ENCODE measurements around the gene DENR. TPM values are rescaled to one million over a fixed set of nuclear protein-coding genes. Genes with fewer than 3 reads are reported as not detected.
"Not testable (repeated sequence)": the region's sequence is repeated elsewhere in the genome, so short reads cannot be mapped to it uniquely, and the experiment has no call there.

Gene DENR
- total RNA-seq, 1 experiment from 2014 or later = 30.8 TPM

DNA sequence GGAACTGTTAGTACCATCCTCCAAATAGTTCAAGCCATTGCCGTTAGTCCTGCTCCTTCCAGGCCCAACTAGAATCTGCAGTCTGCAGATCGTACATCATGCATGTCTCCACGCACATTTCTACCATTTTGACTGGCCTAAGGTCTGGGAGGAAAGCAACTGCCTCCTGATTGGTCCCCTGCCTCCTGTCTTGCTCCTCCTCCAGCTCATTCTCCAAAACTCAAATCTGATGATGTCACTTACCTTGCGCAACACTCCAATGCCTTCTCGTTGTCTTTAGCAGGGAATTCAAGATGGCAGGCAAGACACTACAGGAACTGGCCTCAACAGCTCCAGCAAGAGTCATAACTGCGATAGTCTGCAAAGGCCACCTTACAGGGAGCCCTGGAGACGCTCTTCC is 12.3 kb upstream of the DENR start:
- DNase-seq (ENCODE audit: low spot score) = no peak

DNA sequence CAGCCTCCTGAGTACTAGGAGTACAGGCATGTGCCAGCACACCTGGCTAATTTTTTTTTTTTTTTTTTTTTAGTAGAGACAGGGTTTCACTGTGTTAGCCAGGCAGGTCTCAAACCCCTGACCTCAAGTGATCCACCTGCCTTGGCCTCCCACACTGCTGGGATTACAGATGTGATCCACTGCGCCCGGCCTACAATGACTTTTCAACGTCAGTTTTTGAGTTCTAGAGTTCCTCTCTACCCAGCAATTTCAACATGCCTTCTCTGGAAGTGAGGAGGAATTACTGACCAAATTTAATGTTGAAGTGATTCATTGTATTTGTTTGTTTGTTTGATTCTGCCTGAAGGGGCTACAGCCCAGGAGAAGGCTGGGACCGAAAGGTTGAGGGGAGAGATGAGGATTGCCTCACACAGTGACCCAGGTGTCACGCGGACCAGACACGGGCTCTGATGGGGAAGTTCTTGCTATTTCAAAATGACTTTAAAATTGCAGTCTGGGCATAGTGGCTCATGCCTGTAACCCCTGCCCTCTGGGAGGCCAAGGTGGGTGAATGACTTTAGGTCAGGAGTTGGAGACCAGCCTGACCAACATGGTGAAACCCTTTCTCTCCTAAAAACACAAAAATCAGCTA is 8.6 kb upstream of the DENR start:
- no peak for DNase-seq (ENCODE audit: low spot score)

- DNase-seq (ENCODE audit: low spot score) = no peak
Measured at GRCh38 chr12:122747224-122748135, 5.1 kb upstream of the DENR start.

DNA sequence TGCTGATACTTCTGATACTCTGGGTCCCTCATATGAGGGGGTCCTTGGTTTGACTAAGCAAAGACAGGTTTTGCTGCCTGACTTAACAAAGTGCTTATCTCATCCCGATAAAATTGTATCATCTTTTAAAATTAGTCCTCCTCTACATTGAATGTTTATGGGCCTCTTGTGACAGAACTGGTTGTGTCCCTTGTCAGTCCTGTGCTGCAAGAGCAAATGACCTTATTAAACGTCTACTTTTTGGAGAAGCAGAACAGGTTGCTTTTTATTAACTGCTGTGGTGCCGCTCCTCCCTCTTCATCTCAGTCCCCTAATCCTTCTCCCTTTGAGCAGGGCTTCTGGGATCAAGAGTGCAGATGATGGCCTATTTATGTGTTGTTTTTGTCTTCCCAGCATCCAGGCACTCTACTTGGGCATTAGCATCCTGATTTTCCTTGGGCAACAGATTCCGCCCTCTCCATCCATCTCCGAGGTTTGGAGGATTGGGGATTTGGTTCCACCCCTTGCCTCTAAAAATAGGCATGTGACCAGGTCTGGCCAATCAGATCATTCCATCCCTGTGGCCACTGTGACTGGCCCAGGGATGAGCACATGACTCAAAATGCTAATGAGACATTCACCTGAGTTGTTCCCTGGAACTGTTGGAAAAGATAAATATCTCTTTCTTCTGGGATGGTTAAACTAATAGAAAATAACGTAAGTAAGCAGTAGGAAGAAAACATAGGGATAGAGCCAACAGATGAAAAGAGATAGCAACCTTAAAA is 2.9 kb upstream of the DENR start:
- DNase-seq (ENCODE audit: low spot score) = no peak

GRCh38 chr12:122750781-122751515 is 1.7 kb upstream of the DENR start:
- DNase-seq (ENCODE audit: low spot score) = not testable (repeated sequence)

DNA sequence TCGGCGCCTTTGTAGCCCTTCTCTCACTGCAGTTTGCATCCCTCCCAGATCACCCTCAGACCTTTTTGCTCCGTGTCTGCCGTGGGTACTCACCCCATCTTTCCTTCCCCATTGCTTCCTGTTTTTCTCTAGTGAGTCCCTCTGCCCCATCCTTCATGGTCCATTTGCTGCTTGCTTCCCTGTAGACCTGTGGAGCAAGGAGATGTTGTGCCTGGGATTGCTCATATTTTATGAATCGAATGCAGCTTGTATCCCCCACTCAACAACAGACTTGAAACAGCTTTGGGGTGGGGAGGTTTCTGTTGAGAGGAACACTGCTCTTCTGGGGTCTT is 661 bp downstream of the DENR start:
- no peak for DNase-seq (ENCODE audit: low spot score)

DNA sequence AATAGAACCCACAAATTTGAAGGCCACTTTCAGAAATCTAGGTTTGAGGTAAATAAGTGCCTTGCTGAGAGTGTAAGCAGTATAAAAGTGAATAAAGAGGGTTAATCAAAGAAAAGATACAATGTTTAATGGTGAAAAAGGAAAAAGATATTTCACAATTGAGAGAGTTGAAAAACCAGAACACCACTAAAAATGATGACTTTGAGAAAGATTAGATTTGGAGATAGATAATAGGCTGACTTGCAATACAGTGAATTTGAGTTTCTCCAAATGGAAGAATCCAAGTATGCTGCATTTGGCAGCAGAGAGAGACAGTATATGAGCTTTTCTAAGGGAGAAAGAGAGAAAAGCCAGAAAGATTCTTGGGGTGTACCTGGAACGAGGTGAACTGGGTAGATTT is 2.2 kb downstream of the DENR start:
- no peak for DNase-seq (ENCODE audit: low spot score)

- no peak for DNase-seq (ENCODE audit: low spot score)
Measured at GRCh38 chr12:122757568-122757967, 4.9 kb downstream of the DENR start.

DNA sequence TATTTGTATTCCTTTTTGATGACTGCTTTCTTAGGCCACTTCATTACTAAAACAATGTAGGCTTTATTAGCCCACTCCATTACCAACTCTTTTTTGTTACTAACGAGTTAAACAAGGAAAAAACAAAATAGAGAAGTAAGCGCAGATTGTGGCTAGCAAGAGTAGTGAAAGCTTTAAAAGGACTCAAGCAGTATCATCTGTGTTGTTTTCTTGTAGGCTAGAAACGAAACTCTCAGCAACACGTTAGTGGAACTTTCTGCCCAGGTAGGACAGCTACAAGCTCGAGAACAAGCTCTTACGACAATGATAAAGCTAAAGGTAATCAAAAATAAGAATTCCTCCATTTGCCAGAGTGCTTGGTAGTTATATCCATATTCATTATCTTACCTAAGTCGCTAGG is 32.9 kb downstream of the DENR start:
- DNase-seq (ENCODE audit: low spot score) = no peak

DNA sequence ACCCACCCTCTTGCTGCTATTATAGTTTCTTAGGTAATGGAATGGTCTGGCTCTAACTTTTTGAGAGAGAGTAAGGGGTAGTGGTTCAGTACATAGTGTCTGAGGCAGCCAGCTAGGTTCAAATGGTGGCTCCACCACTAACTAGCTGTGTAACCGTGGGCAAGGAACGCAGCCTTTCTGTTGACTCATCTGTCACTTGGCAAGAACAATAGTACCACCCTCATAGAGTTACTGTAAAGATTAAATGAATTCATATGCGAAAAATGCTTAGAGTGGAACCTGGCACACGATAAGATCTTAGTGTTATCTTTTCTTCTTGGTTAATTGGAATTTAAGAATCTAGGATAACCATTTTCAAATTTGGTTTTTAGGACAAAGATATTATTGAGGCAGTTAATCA is 35.8 kb downstream of the DENR start:
- DNase-seq (ENCODE audit: low spot score) = no peak

DNA sequence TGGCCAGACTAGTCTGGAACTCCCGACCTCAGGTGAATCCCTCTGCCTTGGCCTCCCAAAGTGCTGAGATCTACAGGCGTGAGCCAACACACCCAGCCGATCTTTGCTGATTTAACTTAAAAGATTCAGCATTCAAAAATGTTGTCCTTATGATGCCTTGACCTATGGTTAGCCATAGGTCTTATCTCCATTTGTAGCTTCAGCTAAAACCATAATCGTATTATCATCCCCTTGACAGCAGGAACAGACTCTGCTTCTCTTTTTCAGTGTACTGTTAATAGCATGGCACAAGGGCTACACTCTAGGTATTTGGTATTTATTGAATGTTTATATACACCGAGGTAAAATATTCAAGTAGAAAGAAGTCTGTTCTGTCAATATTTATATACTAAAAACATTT is 37.0 kb downstream of the DENR start:
- no peak for DNase-seq (ENCODE audit: low spot score)

GRCh38 chr12:122790393-122791075 is 37.9 kb downstream of the DENR start:
- DNase-seq (ENCODE audit: low spot score) = no peak

DNA sequence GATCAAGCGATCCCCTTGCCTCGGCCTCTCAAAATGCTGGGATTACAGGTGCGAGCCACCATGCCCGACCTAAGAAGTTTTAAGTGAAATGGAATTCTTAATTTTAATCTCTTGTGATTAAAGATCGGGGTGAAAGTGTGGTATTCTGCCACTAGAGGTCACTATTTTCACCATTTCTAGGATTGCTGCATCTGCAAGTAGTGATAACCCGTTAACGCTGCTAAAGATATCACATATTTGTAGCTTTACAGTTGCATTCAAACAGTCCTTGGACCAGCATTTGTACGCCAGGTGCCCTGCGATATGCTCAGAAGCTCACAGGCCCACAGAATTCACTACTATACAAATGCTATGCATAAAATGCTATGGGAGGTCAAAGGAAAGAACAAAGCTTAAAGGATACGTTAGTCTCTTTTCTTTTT is 41.1 kb downstream of the DENR start:
- DNase-seq (ENCODE audit: low spot score) = peak; percentile 65

- DNase-seq (ENCODE audit: low spot score) = no peak
Measured at GRCh38 chr12:122795807-122796206, 43.2 kb downstream of the DENR start.

DNA sequence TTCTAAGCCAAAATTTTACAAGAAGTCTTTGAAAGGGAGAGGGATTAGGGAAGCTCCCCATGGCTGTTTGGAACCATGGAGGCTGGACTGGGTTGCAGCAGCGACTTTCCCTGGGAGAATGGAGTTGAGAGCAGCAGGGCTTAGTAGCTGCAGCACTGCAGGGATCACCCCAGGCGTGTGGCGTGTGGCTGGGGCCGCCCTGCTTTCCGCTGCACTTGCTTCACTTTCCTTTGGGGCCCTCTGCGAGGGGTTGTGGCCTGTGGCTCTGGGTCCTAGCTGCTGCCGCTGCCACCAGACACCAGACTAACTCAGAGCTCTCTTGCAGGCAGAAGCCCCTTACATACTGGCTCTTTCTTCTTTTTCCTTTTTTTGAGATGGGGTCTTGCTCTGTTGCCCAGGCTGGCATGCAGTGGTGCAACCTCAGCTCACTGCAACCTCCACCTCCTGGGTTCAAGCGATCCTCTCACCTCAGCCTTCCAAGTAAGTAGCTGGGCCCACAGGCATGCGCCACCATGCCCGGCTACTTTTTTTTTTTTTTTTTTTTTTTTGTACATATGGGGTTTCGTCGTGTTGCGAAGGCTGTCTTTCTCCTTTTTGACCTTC is 47.1 kb downstream of the DENR start:
- no peak for DNase-seq (ENCODE audit: low spot score)

DNA sequence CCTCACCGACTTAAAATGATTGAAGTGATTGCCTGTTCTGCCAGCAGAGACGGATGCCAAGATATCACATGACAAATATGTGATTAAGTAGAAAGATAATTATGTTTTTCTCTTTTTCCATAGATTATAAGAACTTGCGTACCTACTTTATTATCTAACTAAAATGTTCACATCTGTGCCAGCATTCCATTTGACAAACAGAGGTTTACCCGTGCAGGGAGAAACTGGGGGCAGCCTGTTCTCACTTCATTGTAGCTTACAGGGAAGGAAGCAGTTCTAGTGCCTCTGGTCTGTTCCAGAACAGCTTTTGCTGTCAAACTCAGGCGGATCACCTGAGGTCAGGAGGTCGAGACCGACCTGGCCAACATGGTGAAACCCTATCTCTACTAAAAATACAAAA is 51.3 kb downstream of the DENR start:
- no peak for DNase-seq (ENCODE audit: low spot score)

- DNase-seq (ENCODE audit: low spot score) = not testable (repeated sequence)
Measured at GRCh38 chr12:122804957-122805356, 52.3 kb downstream of the DENR start.

DNA sequence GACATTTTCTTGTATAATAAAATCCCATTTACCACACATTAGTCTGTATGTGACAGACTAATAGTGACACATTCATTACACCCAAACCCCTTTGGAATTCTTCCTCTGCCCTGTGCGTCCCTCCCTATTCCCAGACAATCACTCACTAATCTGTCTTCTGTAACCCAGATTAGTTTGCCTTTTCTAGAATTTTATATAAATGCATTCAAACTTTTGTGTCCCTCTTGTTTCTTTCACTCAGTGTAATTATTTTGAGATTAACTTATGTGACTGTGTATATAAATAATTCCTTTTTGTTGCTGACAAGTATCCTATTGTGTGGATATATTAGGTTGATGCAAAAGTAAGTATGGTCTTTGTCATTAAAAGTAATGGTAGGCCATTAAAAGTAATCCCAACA is 55.0 kb downstream of the DENR start:
- no peak for DNase-seq (ENCODE audit: low spot score)

GRCh38 chr12:122811777-122812176 is 59.2 kb downstream of the DENR start:
- no peak for DNase-seq (ENCODE audit: low spot score)

DNA sequence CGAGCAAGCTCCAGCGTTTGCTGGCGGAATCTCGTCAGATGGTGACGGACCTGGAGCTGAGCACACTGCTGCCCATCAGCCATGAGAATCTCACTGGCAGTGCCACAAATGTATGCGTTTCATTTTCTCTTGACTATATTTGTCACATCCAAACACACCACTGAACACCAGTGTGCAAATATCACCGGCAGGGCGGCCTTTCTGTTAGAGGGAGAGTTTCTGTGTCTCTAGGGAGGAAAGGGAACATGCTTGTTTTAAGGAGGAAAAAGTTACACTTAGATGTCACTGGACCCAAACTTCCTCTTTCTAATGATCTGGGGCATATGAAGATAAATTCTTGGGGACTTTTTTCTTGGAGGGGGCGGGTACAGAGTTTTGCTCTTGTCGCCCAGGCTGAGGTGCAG is 60.7 kb downstream of the DENR start:
- no peak for DNase-seq (ENCODE audit: low spot score)

Measured in HT-29 (cell line).